Chondrocyte (in vitro differentiated cells): Measurements from ENCODE around the gene PARD3B. TPM values are rescaled to one million over a fixed set of nuclear protein-coding genes. Genes with fewer than 3 reads are reported as not detected.
"Not testable (repeated sequence)": the region's sequence is repeated elsewhere in the genome, so short reads cannot be mapped to it uniquely, and the experiment has no call there.

Source experiments
- DNase-seq: peaks from one replicate; pipeline ENCODE4 v3.0.0; 2021; ENCODE audit warnings: mixed read lengths, low spot score
- H3K27ac Mint-ChIP-seq: one replicate; pipeline ENCODE4 v1.8.0; 2021; ENCODE audit warnings: mild to moderate bottlenecking, moderate library complexity, mixed read lengths; ENCODE audit not compliant: unreplicated experiment
- H3K27me3 Mint-ChIP-seq: 2 replicates; pipeline ENCODE4 v1.8.0; 2021; ENCODE audit warnings: low read depth, mixed read lengths
- H3K36me3 Mint-ChIP-seq: 2 replicates; pipeline ENCODE4 v1.8.0; 2021; ENCODE audit warnings: low read depth, mixed read lengths
- H3K4me1 Mint-ChIP-seq: 2 replicates; pipeline ENCODE4 v1.8.0; 2021; ENCODE audit warnings: low read depth, mild to moderate bottlenecking, mixed read lengths
- H3K4me3 Mint-ChIP-seq: one replicate; pipeline ENCODE4 v1.8.0; 2021; ENCODE audit warnings: mild to moderate bottlenecking, moderate library complexity, mixed read lengths; ENCODE audit not compliant: unreplicated experiment
- H3K9me3 Mint-ChIP-seq: 2 replicates; pipeline ENCODE4 v1.8.0; 2021; ENCODE audit warnings: low read depth, mixed read lengths
- total RNA-seq: library from RNA; stranded (reverse); gene quantifications from 3 replicates; pipeline ENCODE4 v1.2.1, GENCODE V29; 2021
- TF ChIP-seq, protein P1 (sequence below): fragments of 200-600 bp; sonication (generic); IDR thresholded peaks from 2 replicates; pipeline ENCODE4 v1.5.0; 2021; ENCODE audit warnings: antibody characterized with exemption, mild to moderate bottlenecking, moderate library complexity

PARD3B gene
- total RNA-seq, 1 donor from 2014 or later, result 24.9 TPM

DNA sequence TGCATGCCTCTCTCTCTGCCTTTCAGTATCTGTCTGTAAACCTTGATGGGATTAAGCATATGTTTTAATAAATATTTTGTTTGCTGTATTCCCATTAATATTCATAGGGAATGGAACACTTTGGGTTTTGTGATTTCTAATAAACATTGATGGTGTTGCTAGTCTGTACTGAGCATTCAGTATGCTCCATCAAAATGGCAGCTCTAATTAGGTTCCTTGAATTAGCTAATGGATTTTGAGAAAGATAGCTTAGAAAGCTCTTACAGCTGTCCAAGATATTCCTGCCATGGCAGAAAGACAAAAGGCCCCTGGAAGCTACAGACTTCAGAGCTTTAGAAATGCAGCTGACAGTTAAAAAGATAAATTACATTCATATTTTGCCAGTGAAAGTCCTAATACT lies 937.8 kb downstream of the PARD3B start:
- TF ChIP-seq, protein P1, sequence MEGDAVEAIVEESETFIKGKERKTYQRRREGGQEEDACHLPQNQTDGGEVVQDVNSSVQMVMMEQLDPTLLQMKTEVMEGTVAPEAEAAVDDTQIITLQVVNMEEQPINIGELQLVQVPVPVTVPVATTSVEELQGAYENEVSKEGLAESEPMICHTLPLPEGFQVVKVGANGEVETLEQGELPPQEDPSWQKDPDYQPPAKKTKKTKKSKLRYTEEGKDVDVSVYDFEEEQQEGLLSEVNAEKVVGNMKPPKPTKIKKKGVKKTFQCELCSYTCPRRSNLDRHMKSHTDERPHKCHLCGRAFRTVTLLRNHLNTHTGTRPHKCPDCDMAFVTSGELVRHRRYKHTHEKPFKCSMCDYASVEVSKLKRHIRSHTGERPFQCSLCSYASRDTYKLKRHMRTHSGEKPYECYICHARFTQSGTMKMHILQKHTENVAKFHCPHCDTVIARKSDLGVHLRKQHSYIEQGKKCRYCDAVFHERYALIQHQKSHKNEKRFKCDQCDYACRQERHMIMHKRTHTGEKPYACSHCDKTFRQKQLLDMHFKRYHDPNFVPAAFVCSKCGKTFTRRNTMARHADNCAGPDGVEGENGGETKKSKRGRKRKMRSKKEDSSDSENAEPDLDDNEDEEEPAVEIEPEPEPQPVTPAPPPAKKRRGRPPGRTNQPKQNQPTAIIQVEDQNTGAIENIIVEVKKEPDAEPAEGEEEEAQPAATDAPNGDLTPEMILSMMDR, result no peak
- Mint-ChIP-seq H3K4me3 (no peak overlapping the region), H3K4me1 (peaks cover 8% of the 10 kb centered on the region), H3K27me3 (no peaks in the 10 kb centered on the region), H3K36me3 (no peaks in the 10 kb centered on the region), H3K27ac (no peak overlapping the region), H3K9me3 (no peaks in the 10 kb centered on the region)
- no peak for DNase-seq

DNA sequence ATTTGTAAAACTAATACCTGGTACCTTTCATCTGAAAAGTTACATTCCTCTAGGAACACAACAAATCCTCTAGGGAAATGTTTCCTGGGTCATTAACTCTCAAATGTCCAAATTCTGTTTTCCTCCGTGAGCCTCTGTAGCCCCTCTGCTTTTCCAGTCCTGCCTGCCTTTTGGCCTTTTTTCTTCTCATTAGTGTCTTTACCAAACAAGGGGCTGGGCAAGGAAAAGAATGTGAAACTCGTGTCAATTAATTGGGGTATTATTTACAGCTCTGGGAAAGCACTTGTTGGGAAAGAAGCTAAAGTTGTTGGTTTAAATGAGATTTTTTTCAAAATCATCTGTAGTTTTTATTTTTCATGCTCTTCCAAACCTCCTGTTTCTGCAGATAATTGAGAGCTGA lies 938.9 kb downstream of the PARD3B start:
- TF ChIP-seq, protein P1, result no peak
- Mint-ChIP-seq H3K4me1 (peaks cover 8% of the 10 kb centered on the region), H3K36me3 (no peaks in the 10 kb centered on the region), H3K9me3 (no peaks in the 10 kb centered on the region), H3K27me3 (no peaks in the 10 kb centered on the region), H3K4me3 (no peak overlapping the region), H3K27ac (no peak overlapping the region)
- DNase-seq, result no peak

DNA sequence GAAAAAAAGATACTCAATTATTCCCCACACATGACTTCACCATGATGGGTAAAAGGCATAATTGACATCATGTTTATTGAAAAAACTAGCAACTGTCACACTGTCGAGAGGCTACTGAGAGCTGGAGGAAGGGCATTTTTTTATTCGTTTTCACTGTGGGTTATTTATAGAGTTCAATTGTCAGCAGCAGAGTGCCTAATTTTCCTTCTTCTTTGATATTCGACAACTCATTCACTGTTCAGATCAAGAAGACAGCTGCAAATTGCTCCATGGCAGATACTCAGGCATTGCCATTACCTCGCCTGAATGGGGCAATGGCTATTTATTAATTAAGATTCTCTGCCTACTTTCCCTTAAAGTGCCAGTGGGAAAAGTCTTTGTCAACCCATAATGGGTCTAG lies 939.5 kb downstream of the PARD3B start:
- H3K4me1 Mint-ChIP-seq, result peaks cover 8% of the 10 kb centered on the region
- H3K4me3 Mint-ChIP-seq, result no peak overlapping the region
- no peak for DNase-seq
- H3K27ac Mint-ChIP-seq, result no peak overlapping the region
- H3K36me3 Mint-ChIP-seq, result no peaks in the 10 kb centered on the region
- H3K27me3 Mint-ChIP-seq, result no peaks in the 10 kb centered on the region
- no peaks in the 10 kb centered on the region for H3K9me3 Mint-ChIP-seq
- TF ChIP-seq, protein P1, result no peak

- not testable (repeated sequence) for H3K9me3 Mint-ChIP-seq, H3K27me3 Mint-ChIP-seq, DNase-seq, H3K36me3 Mint-ChIP-seq, H3K4me3 Mint-ChIP-seq, H3K27ac Mint-ChIP-seq
- H3K4me1 Mint-ChIP-seq, result peaks cover 22% of the 10 kb centered on the region
Observed at GRCh38 chr2:205493528-205493927, 948.3 kb downstream of the PARD3B start.

DNA sequence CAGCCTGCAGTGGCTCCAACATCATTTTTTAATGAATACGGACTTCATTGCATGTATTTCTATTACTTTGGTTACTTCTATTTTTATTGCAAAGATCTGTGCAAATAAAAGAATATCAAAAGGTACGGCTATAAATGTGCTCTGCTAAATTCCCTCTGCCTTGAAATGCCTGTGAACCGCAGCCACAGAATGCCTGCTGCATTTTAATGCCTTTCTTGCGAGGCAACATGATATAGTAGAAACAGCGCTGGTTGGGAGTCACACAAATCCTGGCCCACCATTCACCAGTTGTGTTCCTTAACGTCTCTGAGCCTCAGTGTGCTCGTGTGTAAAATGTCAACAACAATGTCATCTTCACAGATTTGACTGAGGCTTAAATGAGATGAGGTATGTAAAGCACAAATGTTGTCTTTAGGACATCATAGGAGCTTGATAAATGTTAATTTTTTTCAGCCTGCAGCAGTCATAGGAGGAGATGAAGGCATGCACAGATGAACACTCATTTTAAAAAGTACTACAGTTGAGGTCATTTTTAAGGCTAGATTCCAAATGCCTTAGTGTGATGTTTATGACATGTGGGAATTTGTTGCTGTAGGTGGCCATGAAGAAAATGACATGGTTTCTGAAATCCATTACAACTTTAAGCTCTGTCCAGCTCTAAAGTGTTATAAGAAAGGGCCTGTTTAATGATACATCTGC lies 949.4 kb downstream of the PARD3B start:
- no peak for DNase-seq
- peaks cover 22% of the 10 kb centered on the region for H3K4me1 Mint-ChIP-seq
- no peak overlapping the region for H3K27ac Mint-ChIP-seq
- TF ChIP-seq, protein P1, result no peak
- H3K36me3 Mint-ChIP-seq, result peaks cover 2% of the 10 kb centered on the region
- H3K27me3 Mint-ChIP-seq, result no peaks in the 10 kb centered on the region
- H3K4me3 Mint-ChIP-seq, result no peak overlapping the region
- H3K9me3 Mint-ChIP-seq, result peaks cover 7% of the 10 kb centered on the region

DNA sequence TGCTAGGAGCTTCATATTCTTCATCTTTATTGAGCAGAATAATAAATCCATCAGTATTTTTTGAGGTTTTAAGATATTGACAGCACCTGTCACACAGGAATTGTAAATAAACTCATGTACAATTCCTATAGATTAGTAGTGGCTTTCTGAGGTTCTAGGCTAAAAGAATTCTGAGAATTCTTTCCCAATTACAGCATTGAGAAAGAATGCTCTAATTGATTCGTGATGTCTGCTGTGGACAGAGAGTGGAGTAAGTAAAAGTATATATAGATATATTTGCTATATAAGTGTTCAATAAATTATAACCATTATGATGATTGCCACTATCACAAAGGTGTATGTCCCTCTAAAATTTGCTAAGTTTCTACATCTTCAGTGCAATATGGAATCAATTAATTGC lies 950.5 kb downstream of the PARD3B start:
- Mint-ChIP-seq H3K4me1 (peaks cover 22% of the 10 kb centered on the region), H3K36me3 (peaks cover 10% of the 10 kb centered on the region), H3K9me3 (peaks cover 4% of the 10 kb centered on the region), H3K4me3 (no peak overlapping the region), H3K27me3 (no peaks in the 10 kb centered on the region), H3K27ac (no peak overlapping the region)
- TF ChIP-seq, protein P1, result no peak
- DNase-seq, result no peak
